ENCODE measurements around the gene MED27.

MED27 gene

DNA sequence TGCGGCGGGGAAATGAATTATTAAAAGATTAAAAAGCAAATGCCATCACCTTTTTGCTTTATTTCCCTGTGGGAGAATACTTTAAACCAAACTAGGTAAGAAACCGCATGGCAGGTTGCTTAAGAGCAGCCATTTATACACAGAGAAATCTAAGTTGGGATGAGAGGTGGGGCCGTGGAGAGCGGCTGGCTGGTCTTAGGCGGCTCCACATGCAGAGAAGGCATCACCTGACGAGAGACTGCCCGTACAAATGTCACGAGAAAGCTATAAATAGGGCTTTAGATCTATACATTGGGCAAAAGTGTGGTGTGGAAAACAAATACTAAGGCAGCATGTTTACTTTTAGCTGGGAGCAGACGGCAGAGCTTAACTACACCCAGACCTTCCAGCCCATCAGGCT, 39.4 kb downstream of the MED27 start:
- DNase-seq, result no peak

DNA sequence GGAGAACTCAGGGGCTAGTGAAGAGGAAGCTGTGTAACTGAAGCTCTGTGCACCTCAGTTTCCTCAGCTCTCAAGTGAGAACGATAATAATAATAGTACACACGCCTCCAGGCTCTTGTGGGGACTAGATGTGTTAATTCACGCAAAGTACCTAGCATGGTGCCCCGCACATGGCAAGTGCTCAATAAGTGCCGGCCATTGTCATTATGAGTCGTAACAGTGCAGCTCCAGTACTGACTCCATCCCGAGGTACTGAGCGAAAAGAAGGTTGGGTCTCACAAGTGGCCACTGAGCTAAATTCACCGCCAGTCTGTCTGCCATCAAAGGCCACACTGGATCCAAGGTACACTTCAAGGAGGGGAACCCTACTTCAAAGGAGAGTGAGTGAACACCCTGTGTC, 40.4 kb downstream of the MED27 start:
- DNase-seq, result no peak

DNA sequence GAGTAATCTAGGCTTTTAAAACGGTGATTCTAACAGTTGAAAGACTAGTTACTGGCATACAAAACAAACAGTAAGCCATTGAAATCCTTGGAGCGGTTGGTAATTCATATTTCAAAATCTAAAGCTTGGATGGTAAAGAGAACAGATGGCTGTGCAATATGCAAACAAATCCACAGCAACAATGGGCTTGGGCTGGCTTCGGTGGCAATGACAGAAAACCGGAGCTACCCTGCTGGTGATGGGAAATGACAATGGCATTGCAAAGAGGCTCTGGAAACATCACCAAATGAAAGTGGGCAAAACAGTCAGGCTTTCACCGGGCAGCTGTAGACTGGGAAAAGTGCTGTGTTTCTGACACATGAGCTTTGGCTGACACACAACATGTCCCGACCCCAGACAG, 42.2 kb downstream of the MED27 start:
- DNase-seq, result no peak

GRCh38 chr9:132036521-132036920, 43.1 kb downstream of the MED27 start:
- no peak for DNase-seq

- no peak for DNase-seq
Observed at GRCh38 chr9:132035679-132036078, 44.0 kb downstream of the MED27 start.

- no peak for DNase-seq
Observed at GRCh38 chr9:132032238-132032950, 47.3 kb downstream of the MED27 start.

GRCh38 chr9:132031467-132032237, 48.0 kb downstream of the MED27 start:
- DNase-seq, result no peak

DNA sequence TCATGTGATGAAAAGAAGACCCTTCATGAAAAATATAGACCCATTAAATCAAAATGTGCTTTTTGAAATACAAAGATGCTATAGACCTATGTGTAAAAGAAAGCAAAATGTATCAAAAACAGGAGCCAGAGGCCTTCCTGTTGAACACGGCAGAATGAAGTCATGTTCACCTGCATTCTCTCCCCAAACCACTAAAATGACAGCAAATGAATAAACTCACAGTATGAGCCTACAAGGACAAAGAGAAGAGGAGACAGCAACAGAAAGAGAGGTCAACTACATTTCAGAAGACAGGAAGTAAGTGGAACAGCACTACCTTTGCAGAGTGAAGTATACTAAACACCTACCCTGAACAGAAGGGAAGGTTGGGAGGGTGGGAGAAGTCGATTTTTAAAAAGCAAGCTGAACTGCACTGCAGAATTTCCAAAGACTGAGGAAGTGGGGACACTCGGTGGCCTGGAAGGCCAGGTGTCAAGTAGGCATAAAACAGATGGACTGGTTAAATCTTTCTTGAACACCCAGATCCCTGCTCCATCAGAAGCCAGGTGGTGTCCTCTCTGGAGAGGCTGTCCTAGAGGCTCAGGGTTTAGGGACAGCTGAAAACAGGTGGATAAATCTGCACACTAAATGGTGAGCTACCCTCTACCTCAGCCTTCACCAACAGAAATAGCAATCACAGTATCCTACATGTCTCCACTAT, 48.9 kb downstream of the MED27 start:
- no peak for DNase-seq

DNA sequence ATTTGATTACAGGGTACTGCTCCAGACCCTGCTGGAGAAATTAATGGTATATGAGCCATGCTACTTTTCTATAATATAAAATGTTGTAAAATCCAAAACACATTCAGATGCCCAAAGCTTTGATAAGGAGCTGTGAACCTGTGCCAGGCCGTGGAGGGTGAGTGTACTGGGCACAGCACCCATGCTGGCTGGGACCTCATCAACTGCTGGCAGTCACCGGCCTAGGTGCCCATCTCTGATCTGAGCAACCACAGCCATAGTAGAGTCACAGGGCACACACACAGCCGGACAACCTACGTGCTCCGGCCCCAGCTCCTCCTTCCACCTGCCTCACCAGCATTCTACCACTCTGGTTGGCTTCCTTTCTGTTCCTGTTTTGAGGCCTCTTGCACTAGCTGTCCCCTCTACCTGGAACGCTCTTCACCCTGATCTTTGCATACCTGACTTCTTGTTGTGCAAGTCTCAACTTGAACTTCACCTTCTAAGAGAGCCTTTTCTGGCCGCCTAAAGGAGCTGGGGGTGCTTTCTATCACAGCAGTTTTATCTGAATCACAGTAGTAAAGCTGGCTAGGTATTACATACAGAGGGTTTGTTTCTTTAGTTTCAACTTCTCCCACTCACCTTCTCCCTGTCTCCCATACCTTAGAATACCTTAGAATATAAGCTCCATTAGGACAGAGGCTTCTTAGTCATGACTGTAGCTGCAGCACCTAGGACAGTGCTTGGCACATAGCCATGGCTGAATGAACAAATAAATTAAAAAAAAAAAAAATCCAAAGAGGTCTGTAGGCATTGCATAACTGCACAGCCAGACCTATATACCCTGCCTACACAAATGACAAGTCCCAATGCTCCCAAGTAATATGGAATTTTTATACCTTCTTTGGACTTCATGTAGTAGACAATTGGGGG, 51.7 kb downstream of the MED27 start:
- no peak for DNase-seq

DNA sequence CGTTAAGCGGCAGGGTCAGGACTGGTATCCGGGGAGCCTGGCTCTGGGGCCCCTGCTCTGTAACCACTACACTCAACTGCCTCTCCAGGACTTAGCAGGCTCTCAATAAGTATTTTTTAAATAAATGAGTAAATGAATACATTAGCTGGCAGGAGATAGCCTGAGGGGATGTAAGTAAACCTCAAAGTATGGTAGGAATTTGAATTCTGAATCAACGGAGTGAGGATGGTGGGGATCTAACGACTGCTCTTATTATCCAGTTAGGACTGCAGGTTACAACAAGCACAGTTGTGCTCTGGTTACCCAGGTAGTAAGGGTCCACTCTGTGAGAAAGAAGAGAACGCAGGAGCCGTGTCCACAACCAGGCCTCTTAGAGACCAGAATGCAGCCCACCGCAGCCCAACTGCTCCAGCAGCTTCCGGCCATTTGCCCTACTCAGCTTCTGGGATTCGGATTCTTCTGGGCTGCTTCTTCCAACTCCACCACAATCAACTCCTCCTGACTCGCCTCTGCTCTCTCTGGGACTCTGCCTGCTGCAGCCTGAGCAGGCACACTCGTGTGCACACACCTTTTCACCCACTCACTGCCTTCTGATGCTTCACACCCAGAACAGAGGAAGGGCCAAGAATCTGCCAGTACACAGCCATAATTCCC, 52.6 kb downstream of the MED27 start:
- DNase-seq, result no peak

GRCh38 chr9:132025766-132026165, 53.9 kb downstream of the MED27 start:
- no peak for DNase-seq

DNA sequence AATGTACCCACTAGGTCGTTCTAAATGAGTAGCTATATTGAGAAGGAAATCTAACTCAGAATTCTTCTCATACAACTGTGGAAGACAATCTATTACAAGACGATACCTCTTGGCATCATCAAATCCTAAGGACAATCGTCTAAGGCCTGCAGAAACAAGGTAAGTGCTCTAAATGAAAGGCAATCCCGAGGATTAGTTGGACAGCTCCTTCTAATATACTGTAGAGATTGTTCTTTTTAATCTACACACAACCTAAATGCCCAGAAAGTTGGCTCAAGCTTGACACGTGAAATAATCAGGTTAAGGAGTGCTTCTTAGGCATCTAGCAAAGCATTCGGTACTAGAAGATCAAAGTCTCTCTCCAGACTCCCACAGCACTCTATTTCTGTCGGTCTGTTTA, 55.1 kb downstream of the MED27 start:
- no peak for DNase-seq

DNA sequence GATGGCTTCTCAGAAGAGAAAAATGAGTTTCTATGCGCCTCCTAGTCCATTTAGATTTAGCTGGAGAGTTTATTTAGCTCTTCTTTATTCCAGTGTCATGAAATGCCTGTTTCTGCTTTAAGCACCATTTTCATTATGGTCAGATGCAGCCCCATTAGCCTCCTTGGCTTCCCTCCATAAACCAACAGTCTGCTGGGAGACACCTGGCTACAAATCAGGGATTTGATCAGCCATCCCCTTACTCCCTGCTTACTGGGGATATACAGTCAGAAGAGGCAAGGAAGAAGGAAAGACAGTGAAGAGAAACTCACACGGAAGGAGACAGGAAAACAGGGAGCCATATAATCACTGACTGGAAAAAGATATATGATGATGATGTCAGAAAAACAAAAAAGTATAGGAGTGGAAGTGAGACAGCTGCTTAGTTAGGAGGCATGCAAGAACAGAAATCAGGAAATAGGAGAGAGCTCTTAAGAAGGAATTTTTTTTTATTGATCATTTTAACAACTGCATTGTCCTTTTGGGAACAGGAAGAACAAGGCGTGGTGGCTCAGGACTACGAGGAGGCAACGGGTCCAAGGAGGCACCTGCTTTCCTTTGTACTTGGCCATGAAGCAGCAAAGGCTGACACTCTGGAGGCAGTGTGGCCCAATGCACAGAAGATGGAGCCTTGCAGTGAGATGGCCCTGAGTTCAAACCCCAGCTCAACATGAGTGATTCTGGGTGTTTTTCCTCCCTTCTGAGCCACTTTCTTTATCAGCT, 56.1 kb downstream of the MED27 start:
- DNase-seq, result no peak

DNA sequence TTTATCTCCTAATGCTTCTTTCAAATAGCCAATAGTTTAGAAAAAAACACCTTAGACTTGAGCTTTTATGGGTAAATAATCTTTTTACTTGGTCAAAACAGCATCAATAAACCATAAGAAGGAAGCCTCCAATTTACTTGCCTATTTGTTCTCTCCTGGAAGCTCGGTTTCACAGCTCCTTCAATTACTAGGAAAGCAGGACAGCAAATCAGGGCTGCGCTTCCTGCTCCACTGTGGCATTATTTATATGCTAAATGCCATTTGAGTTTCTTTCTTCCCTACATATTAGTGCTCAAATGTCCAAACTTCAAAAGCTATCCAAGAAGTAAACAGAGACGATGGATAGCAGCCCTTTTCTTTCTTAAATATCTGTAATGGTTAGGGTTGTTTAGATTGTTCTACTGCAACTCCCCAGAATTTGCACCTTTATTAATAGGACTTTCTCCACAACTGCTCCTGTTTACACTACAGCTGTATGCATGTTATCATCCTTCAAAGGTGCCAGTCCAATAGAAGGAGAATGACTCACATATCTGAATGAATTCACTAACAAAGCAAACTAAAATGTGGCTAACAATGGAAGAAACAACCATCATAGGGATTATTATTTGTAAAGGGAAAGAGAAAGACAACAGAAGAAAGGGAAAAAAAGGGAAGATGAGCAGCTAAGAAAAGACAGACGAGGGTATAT, 58.7 kb downstream of the MED27 start:
- no peak for DNase-seq

GRCh38 chr9:132020272-132020671, 59.4 kb downstream of the MED27 start:
- DNase-seq, result no peak

GRCh38 chr9:132019702-132020101, 60.0 kb downstream of the MED27 start:
- DNase-seq, result no peak

DNA sequence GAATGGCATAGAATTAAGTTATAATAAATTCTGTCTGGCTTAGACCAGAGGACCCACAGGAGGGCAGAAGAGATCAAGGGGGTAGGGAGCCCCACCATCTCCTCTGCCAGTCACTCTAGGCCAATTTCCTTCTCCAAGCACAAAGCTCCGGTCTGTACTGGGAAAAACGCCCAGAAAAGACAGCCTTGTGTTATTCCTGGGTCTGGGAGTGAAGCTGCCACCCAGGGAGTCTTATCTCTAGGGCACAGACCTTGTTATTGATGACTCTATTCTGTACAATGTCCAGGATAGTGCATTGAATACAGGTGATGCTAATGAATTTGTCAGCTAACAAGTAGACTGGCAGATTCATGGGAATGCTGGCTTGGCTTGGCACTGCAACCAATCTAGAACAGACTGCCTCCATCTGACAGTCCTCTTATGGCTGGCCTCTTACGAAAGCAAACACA, 60.7 kb downstream of the MED27 start:
- no peak for DNase-seq

- no peak for DNase-seq
Observed at GRCh38 chr9:132016456-132016855, 63.2 kb downstream of the MED27 start.

DNA sequence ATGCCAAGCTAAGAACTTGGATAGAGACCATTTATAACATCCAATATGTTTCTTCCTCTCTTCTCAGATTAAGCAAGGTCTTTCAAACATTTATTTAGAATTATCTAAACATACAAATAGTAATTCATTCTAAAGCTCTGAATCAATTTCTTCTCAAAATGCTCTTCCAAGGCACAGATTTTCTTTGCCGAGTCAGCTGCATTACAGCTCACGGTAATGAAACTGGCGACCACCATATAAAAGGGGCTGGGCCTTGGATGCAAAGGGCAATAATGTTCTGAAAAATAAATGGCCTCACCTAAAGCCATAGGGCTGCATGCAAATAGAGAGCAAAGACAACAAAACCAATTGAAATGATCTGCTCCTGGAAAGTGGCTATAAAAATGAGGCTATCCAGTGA, 63.8 kb downstream of the MED27 start:
- no peak for DNase-seq

DNA sequence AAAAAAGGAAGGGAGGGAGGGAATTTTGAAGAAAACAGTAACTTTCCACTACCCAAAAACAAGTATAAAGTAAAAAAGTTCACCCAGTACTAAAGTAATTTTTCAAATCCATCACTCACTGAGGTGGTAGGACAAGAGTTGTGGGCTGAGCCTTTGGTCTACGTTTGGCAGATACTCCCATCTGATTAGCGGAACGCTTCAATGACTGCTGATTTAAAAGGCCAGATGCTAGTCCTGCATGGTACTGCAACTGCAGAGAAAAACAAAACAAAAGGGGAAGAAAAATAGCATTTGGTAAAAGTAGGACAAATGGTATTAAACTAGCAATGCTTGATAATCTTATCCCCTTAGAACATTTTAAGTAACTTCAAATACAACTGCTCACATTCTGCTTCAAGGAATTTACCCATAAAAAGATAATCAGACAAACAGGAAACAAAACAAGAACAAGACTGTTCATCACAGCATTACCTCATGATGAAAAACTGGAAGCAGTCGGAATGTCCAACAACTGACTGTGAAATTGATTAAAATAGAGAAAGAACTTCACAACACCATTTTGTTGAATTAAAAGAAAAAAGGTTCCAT, 65.4 kb downstream of the MED27 start:
- DNase-seq, result no peak

Measured in GDM1 (cell line).